Neural progenitor cell (in vitro differentiated cells): ENCODE data around the gene HNRNPR. TPM values are rescaled to one million over a fixed set of nuclear protein-coding genes. Genes with fewer than 3 reads are reported as not detected.

Experiments used
- DNase-seq: peaks from one replicate; pipeline ENCODE4 v3.0.0-alpha.2; 2016; ENCODE audit warnings: low spot score
- H2AFZ ChIP-seq: fragments of 200-600 bp; sonication (generic); replicated peaks from 2 replicates; pipeline ENCODE4 v1.6.1; 2016; ENCODE audit warnings: antibody characterized with exemption
- H3F3A ChIP-seq: fragments of 200-600 bp; sonication (generic); 2 replicates; pipeline ENCODE4 v1.6.1; 2016; ENCODE audit warnings: antibody characterized with exemption, low read depth
- H3K27ac ChIP-seq: fragments of 200-600 bp; sonication (generic); 2 replicates; pipeline ENCODE4 v1.5.1; 2016; ENCODE audit warnings: mild to moderate bottlenecking
- H3K27me3 ChIP-seq: fragments of 200-600 bp; sonication (generic); 2 replicates; pipeline ENCODE4 v1.6.1; 2016; ENCODE audit warnings: mild to moderate bottlenecking, moderate library complexity
- H3K36me3 ChIP-seq: fragments of 200-600 bp; sonication (generic); 2 replicates; pipeline ENCODE4 v1.5.1; 2016
- H3K4me1 ChIP-seq: fragments of 200-600 bp; sonication (generic); 2 replicates; pipeline ENCODE4 v1.6.1; 2016; ENCODE audit warnings: mixed run types
- H3K4me2 ChIP-seq: fragments of 200-600 bp; sonication (generic); 2 replicates; pipeline ENCODE4 v1.6.1; 2016
- H3K4me3 ChIP-seq: fragments of 200-600 bp; sonication (generic); 2 replicates; pipeline ENCODE4 v1.5.1; 2016
- H3K79me2 ChIP-seq: fragments of 200-600 bp; sonication (generic); 2 replicates; pipeline ENCODE4 v1.6.1; 2016; ENCODE audit warnings: low read depth
- H3K9ac ChIP-seq: fragments of 200-600 bp; sonication (generic); 2 replicates; pipeline ENCODE4 v1.6.1; 2016
- H3K9me3 ChIP-seq: fragments of 200-600 bp; sonication (generic); 2 replicates; pipeline ENCODE4 v1.5.1; 2016; ENCODE audit warnings: low read depth
- H4K20me1 ChIP-seq: fragments of 200-600 bp; sonication (generic); 2 replicates; pipeline ENCODE4 v1.6.1; 2016; ENCODE audit warnings: low read depth
- H3K27ac Mint-ChIP-seq: 3 replicates; pipeline ENCODE4 v1.8.0; 2021; ENCODE audit warnings: mixed read lengths
- H3K27me3 Mint-ChIP-seq: 2 replicates; pipeline ENCODE4 v1.8.0; 2022; ENCODE audit warnings: low read depth, mild to moderate bottlenecking, inconsistent platforms, moderate library complexity, mixed read lengths; ENCODE audit not compliant: insufficient read depth
- H3K36me3 Mint-ChIP-seq: 3 replicates; pipeline ENCODE4 v1.8.0; 2021; ENCODE audit warnings: mixed read lengths
- H3K4me1 Mint-ChIP-seq: 3 replicates; pipeline ENCODE4 v1.8.0; 2021; ENCODE audit warnings: mixed read lengths
- H3K4me3 Mint-ChIP-seq: 3 replicates; pipeline ENCODE4 v1.8.0; 2021; ENCODE audit warnings: mild to moderate bottlenecking, moderate library complexity, mixed read lengths
- H3K9me3 Mint-ChIP-seq: 3 replicates; pipeline ENCODE4 v1.8.0; 2020; ENCODE audit warnings: mixed read lengths
- EZH2 ChIP-seq: fragments of 200-600 bp; sonication (generic); IDR thresholded peaks from 2 replicates; pipeline ENCODE4 v1.6.1; 2017; ENCODE audit warnings: antibody characterized with exemption, mild to moderate bottlenecking, moderate library complexity
- EZH2phosphoT487 ChIP-seq: fragments of 200-600 bp; sonication (generic); IDR thresholded peaks from 2 replicates; pipeline ENCODE4 v1.6.1; 2017; ENCODE audit warnings: antibody characterized with exemption
- total RNA-seq: library from RNA; depleted of rRNA; stranded (reverse); fragments of >200 nt; gene quantifications from 2 replicates; pipeline ENCODE4 v1.2.3, GENCODE V29; 2015; ENCODE audit warnings: low replicate concordance
- TF ChIP-seq, protein P1 (sequence below): fragments of 200-600 bp; sonication (generic); IDR thresholded peaks from 2 replicates; pipeline ENCODE4 v1.5.1; 2017; ENCODE audit warnings: antibody characterized with exemption, mild to moderate bottlenecking

HNRNPR gene
- total RNA-seq, 1 donor from 2014 or later, result 317 TPM

- H4K20me1 ChIP-seq, result no peaks in the 10 kb centered on the region
- peaks cover 83% of the 10 kb centered on the region for H3K36me3 Mint-ChIP-seq
- peaks cover 17% of the 10 kb centered on the region for H3K4me1 Mint-ChIP-seq
- H3K4me2 ChIP-seq, result no peak overlapping the region
- H3K27me3 Mint-ChIP-seq, result peaks cover 14% of the 10 kb centered on the region
- no peak overlapping the region for H2AFZ ChIP-seq
- H3K9me3 ChIP-seq, result peaks cover 61% of the 10 kb centered on the region
- peaks cover 85% of the 10 kb centered on the region for H3K9me3 Mint-ChIP-seq
- no peak for DNase-seq
- no peak overlapping the region for H3K4me3 Mint-ChIP-seq
- H3K4me1 ChIP-seq, result peaks cover 5% of the 10 kb centered on the region
- H3F3A ChIP-seq, result peaks cover 11% of the 10 kb centered on the region
- H3K9ac ChIP-seq, result no peak overlapping the region
- peak overlapping the region; percentile 0 for H3K4me3 ChIP-seq
- H3K27ac ChIP-seq, result no peak overlapping the region
- H3K27ac Mint-ChIP-seq, result no peak overlapping the region
- H3K27me3 ChIP-seq, result peaks cover 68% of the 10 kb centered on the region
- no peak for TF ChIP-seq EZH2phosphoT487
- TF ChIP-seq EZH2, result no peak
- TF ChIP-seq, protein P1, sequence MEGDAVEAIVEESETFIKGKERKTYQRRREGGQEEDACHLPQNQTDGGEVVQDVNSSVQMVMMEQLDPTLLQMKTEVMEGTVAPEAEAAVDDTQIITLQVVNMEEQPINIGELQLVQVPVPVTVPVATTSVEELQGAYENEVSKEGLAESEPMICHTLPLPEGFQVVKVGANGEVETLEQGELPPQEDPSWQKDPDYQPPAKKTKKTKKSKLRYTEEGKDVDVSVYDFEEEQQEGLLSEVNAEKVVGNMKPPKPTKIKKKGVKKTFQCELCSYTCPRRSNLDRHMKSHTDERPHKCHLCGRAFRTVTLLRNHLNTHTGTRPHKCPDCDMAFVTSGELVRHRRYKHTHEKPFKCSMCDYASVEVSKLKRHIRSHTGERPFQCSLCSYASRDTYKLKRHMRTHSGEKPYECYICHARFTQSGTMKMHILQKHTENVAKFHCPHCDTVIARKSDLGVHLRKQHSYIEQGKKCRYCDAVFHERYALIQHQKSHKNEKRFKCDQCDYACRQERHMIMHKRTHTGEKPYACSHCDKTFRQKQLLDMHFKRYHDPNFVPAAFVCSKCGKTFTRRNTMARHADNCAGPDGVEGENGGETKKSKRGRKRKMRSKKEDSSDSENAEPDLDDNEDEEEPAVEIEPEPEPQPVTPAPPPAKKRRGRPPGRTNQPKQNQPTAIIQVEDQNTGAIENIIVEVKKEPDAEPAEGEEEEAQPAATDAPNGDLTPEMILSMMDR, result no peak
- H3K79me2 ChIP-seq, result peaks cover 5% of the 10 kb centered on the region
- H3K36me3 ChIP-seq, result peaks cover 44% of the 10 kb centered on the region
Observed at GRCh38 chr1:23362218-23362713, 18.2 kb upstream of the HNRNPR start.

DNA sequence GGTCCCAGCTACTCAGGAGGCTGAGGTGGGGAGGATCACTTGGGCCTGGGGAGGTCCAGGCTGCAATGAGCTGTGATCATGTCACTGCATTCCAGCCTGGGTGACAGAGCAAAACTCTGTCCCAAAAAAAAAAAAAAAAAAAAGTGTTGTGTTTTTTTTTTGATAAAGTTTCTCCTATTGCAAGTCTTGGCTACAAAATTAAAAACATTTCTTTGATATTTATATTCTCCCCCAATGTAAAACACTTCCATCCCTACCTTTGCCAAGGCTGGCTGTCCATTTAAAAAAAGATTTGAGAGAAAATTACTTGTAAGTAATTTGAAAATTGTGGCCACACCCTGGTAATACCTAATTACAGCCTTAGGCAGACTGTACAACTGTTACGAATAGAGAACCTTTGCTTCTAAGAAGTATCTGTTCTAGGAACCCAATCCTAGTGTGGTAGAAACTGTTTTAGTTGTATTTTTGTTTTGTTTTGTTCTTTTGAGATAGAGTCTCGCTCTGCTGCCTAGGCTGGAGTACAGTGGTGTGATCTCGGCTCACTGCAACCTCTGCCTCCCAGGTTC, 14.3 kb upstream of the HNRNPR start:
- H3K27me3 Mint-ChIP-seq, result peaks cover 9% of the 10 kb centered on the region

GRCh38 chr1:23357138-23357908, 13.2 kb upstream of the HNRNPR start:
- no peak overlapping the region for H2AFZ ChIP-seq
- no peak overlapping the region for H3K9ac ChIP-seq
- H3K4me3 ChIP-seq, result no peak overlapping the region
- peaks cover 5% of the 10 kb centered on the region for H3K27me3 Mint-ChIP-seq
- TF ChIP-seq EZH2phosphoT487 (no peak), EZH2 (no peak)
- TF ChIP-seq, protein P1, result no peak
- peaks cover 46% of the 10 kb centered on the region for H3K9me3 Mint-ChIP-seq
- H3K9me3 ChIP-seq, result peaks cover 36% of the 10 kb centered on the region
- peaks cover 16% of the 10 kb centered on the region for H3K4me1 ChIP-seq
- no peak overlapping the region for H3K27ac ChIP-seq
- H3F3A ChIP-seq, result peaks cover 17% of the 10 kb centered on the region
- DNase-seq, result no peak
- no peak overlapping the region for H3K4me3 Mint-ChIP-seq
- H3K36me3 ChIP-seq, result peaks cover 25% of the 10 kb centered on the region
- H3K36me3 Mint-ChIP-seq, result peaks cover 47% of the 10 kb centered on the region
- H3K27me3 ChIP-seq, result peaks cover 98% of the 10 kb centered on the region
- peaks cover 19% of the 10 kb centered on the region for H3K4me1 Mint-ChIP-seq
- no peaks in the 10 kb centered on the region for H3K79me2 ChIP-seq
- peaks cover 3% of the 10 kb centered on the region for H4K20me1 ChIP-seq
- H3K27ac Mint-ChIP-seq, result peak overlapping the region; percentile 22
- peak overlapping the region; percentile 53 for H3K4me2 ChIP-seq

More for the DNA sequence above, 14.3 kb upstream of the HNRNPR start:
- H3K9ac ChIP-seq, result no peak overlapping the region
- H3K27me3 ChIP-seq, result peaks cover 88% of the 10 kb centered on the region
- no peak overlapping the region for H3K4me3 ChIP-seq
- peaks cover 16% of the 10 kb centered on the region for H3K4me1 ChIP-seq
- no peak for DNase-seq
- peaks cover 46% of the 10 kb centered on the region for H3K9me3 ChIP-seq
- peaks cover 3% of the 10 kb centered on the region for H4K20me1 ChIP-seq
- Mint-ChIP-seq H3K4me3 (no peak overlapping the region), H3K9me3 (peaks cover 57% of the 10 kb centered on the region), H3K36me3 (peaks cover 57% of the 10 kb centered on the region), H3K4me1 (peaks cover 16% of the 10 kb centered on the region), H3K27ac (no peak overlapping the region)
- TF ChIP-seq EZH2phosphoT487 (no peak), EZH2 (no peak)
- TF ChIP-seq, protein P1, result no peak
- peaks cover 35% of the 10 kb centered on the region for H3K36me3 ChIP-seq
- no peak overlapping the region for H3K4me2 ChIP-seq
- no peak overlapping the region for H2AFZ ChIP-seq
- H3K27ac ChIP-seq, result no peak overlapping the region
- no peaks in the 10 kb centered on the region for H3K79me2 ChIP-seq
- peaks cover 21% of the 10 kb centered on the region for H3F3A ChIP-seq
